Measurements from ENCODE around the gene LAMC1.

DNA sequence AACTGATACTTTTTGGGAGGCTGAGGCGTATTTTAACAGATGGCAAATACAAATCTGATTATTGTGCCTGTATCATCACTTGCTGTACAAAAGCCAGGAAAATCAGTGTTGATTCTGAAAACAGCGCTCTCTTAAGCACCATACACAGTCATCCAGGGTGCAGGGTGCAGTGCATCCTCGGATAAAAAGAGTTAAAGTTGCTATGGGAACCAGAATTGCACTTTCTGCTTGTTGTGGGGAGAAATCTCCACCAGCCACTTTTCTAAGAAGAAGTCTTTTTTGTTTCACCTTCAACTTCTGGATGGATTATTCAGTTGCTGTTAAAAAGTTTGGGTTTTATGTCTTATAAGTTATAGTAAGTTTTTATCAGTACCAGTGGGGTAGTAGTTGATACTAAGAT lies 3.8 kb downstream of the LAMC1 start:
- TF ChIP-seq, protein P1, sequence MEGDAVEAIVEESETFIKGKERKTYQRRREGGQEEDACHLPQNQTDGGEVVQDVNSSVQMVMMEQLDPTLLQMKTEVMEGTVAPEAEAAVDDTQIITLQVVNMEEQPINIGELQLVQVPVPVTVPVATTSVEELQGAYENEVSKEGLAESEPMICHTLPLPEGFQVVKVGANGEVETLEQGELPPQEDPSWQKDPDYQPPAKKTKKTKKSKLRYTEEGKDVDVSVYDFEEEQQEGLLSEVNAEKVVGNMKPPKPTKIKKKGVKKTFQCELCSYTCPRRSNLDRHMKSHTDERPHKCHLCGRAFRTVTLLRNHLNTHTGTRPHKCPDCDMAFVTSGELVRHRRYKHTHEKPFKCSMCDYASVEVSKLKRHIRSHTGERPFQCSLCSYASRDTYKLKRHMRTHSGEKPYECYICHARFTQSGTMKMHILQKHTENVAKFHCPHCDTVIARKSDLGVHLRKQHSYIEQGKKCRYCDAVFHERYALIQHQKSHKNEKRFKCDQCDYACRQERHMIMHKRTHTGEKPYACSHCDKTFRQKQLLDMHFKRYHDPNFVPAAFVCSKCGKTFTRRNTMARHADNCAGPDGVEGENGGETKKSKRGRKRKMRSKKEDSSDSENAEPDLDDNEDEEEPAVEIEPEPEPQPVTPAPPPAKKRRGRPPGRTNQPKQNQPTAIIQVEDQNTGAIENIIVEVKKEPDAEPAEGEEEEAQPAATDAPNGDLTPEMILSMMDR (IDR thresholded peaks at IDR 0.05; ENCODE audit: insufficient read depth, low read length, poor library complexity, severe bottlenecking) = no peak
- no peak for TF ChIP-seq EZH2phosphoT487 (conservative IDR thresholded peaks at IDR 0.05; ENCODE audit: low read length)
